ENCODE results near the gene PRPF31.

PRPF31 gene

GRCh38 chr19:54138489-54139256 lies 23.1 kb downstream of the PRPF31 start:
- DNase-seq (ENCODE audit: low read depth in 1 of 2, low spot score in 1 of 2) = no peak

DNA sequence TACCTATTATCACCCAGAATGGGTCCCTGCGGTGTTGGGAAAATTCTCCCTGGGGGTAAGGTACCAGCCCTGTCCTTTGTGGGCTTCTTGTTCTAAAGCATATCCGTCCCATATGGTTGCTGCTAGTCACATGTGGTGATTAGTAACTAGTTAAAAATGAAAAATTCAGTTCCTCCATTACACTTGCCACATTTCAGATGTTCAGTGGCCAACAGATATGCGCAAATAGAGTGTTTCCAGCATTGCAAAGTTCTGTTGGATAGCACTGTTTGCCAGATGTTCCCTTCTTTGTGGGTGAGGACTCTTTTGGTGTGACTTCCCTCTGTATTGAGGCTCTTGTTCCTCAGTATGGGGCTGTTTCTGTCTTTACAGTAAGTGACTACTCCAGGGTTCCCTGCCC lies 25.8 kb downstream of the PRPF31 start:
- no peak for DNase-seq (ENCODE audit: low read depth in 1 of 2, low spot score in 1 of 2)

DNA sequence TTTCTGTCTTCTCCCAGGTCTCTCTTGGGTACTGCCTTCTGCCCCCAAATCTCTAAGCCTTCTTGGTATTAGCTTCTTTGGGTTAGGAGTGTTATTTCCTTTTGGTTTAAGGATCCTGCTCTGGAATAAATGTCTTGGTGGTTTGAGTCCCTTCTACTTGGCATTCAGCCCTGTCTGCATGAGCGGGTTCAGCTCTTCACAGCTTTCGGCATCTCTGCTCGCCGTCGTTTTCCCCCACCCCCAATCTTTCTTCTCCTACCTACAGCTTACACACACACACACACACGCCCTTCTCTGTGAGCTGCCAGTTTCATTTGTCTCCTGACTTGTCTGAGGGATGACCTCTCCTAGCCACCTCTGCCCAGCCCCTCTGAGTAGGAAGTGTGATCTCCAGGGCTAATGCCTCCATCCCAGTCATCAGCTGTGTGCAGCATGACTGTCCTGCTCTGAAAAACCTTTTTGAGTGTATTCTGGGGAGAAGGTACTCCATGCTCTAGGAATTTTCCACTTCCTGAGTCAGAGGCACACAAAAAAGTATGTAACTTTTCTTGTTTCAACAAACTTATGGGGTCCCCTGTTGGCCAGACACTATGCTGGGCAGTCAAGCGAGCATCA lies 26.7 kb downstream of the PRPF31 start:
- no peak for DNase-seq (ENCODE audit: low read depth in 1 of 2, low spot score in 1 of 2)

DNA sequence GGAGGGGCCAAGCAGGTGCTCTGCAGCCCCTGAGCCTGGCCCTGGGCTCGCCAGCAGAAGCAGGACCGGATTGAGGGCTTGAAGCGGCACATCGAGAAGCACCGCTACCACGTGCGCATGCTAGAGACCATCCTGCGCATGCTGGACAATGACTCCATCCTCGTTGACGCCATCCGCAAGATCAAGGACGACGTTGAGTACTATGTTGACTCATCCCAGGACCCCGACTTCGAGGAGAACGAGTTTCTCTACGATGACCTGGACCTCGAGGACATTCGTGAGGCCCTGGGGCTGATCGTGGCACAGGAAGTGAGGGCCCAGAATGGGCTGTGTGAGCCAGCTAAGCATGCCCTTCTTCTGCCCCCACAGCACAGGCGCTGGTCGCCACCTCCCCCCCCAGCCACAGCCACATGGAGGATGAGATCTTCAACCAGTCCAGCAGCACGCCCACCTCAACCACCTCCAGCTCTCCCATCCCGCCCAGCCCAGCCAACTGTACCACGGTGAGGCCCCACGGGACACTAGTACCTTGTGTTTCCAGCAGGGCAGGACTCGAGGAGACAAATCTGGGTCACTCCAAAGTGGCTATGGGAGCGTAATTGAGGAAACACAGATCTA lies 30.1 kb downstream of the PRPF31 start:
- no peak for DNase-seq (ENCODE audit: low read depth in 1 of 2, low spot score in 1 of 2)

GRCh38 chr19:54147676-54148075 lies 32.1 kb downstream of the PRPF31 start:
- no peak for DNase-seq (ENCODE audit: low read depth in 1 of 2, low spot score in 1 of 2)

GRCh38 chr19:54148158-54148557 lies 32.6 kb downstream of the PRPF31 start:
- DNase-seq (ENCODE audit: low read depth in 1 of 2, low spot score in 1 of 2) = no peak

DNA sequence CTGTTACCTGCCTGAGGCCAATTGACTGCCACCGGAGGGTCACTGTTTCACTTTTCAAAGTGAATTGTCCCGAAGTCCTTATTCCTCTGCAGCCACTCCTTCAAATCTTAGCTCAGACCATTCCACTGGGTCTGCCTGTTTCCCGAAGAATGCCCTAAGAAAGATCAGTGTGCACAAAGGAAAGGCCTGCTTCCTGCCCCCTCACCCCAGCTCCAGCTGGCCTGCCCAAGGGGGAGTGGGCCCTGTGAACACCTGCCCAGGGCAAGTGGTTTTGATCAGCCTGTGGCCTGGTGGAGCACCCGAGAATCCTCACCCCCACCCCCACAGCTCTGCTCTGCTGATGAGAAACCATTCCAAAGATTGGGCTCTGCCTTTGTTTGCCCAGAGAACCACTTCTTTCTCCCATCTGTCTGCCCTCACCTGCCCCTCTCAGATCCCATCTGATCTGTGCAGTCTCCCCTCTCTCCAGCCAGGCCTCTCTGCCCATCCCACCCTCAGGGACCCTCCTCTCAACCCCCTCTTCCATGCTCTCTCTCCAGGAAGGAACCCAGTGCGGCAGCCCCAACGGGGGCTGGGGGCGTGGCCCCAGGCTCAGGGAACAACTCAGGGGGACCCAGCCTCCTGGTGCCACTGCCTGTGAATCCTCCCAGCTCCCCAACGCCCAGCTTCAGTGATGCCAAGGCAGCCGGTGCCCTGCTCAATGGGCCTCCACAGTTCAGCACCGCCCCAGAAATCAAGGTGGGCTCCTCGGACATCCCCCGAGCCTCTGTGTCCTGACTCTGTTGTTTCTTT lies 33.7 kb downstream of the PRPF31 start:
- DNase-seq (ENCODE audit: low read depth in 1 of 2, low spot score in 1 of 2) = no peak

DNA sequence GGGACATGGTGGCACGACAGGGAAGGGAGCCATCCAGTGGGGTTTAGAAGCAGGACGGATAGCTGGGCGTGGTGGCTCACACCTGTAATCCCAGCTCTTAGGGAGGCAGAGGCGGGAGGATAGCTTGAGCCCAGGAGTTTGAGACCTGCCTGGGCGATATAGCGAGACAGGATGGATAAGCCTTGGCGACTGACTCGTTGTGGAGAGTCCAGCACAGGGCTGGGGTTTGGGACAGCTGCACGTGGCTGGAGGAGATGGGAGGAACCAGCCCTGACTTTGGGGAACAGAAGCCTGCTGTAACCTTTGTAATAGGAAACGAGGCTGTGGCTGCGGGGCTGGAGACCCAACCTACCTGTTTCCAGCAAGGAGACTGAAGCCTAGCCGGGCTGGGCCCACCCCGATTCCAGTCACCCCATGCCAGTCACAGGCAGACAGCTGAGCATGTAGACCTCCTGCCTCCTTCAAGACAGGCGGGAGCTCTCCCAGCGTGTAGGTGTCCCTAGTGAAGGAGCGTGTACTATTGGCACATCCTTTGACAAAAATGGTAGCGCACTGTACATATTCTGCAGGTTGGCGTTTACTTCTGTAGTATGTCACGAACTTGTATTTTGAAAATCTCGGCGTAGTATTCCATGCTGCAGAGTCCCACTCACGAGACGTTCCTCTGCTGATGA lies 35.9 kb downstream of the PRPF31 start:
- DNase-seq (ENCODE audit: low read depth in 1 of 2, low spot score in 1 of 2) = no peak

DNA sequence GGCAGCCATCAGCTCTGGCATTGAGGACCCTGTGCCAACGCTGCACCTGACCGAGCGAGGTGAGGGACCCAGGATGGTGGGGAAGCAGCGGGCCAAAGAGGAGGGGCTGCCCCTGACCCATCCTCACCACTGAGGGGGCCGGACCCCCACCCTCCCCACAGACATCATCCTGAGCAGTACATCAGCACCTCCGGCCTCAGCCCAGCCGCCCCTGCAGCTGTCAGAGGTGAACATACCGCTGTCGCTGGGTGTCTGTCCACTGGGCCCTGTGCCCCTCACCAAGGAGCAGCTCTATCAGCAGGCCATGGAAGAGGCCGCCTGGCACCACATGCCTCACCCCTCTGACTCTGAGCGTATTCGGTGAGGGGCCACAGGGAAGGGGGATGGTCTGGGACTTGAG lies 36.7 kb downstream of the PRPF31 start:
- DNase-seq (ENCODE audit: low read depth in 1 of 2, low spot score in 1 of 2) = no peak

DNA sequence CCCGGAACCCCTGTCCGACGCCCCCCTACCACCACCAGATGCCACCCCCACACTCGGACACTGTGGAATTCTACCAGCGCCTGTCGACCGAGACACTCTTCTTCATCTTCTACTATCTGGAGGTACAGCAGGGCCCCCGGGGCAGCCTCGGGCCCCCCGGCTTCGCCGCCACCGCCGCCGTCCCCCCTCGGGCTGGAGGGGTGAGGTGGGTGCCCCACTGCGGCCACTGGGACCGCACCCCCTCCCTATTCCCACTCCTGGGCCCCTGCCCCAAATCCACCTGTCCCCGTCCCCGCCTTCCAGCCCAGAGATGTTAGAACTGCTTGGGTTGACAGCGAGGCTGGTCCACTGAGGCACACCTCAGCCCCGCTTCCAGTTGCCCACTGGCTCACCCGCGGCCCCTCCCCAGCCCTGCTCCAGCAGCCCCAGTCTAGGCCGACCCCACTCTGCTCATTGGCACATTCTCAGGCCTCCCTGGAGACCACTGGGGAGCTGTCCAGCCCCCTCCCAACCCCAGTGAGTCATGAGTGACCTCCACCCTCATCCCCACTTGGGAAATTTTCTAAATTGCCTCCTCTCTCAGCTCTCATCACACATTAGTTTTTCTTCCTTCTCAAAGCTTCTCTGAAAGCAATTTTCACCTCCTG lies 37.4 kb downstream of the PRPF31 start:
- DNase-seq (ENCODE audit: low read depth in 1 of 2, low spot score in 1 of 2) = no peak

DNA sequence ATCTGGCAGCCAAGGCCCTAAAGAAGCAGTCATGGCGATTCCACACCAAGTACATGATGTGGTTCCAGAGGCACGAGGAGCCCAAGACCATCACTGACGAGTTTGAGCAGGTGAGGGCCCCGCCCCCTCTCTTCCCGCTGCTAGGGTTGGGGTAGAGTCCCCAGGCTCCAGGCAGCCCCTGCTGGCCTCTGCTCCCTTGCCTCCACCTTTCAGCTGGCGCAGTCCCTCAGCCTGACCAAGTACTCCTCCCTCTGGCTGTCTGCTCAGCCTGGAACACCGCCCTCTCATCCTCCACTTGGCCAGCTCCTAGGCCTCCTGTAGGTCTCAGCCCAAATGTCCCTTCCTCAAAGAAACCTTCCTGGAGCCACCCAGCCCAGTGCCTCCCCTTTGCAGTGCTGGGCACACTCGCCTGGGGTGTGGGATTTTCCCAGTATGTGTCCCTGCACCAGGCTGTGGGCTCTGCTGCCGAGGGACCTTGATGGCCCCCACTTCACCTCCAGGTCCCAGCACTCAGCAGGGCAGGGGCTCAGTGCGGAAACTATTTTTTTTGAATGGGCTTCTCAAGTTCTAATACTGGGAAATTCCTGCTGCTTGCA lies 38.3 kb downstream of the PRPF31 start:
- DNase-seq (ENCODE audit: low read depth in 1 of 2, low spot score in 1 of 2) = no peak

GRCh38 chr19:54154603-54155345 lies 39.2 kb downstream of the PRPF31 start:
- no peak for DNase-seq (ENCODE audit: low read depth in 1 of 2, low spot score in 1 of 2)

DNA sequence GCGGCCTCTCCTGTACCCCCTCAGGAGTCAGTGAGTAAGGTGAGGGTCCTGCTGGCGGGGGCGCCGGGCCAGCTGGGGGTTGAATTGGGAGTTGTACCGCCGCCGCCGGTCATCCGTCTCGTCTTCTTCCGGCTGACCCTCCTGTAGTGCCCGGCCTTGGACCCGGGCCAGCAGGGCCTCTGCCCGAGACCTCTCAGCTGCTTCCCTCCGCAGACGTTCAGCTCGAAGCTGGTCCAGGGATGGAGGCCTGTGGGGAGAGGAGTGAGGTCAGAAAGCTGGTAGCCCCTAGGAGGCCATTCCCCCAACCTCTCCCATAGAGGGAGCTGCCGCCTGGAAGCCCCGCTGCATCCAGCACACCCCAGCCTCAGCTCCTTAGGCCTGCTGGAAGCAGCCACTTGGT lies 40.1 kb downstream of the PRPF31 start:
- no peak for DNase-seq (ENCODE audit: low read depth in 1 of 2, low spot score in 1 of 2)

DNA sequence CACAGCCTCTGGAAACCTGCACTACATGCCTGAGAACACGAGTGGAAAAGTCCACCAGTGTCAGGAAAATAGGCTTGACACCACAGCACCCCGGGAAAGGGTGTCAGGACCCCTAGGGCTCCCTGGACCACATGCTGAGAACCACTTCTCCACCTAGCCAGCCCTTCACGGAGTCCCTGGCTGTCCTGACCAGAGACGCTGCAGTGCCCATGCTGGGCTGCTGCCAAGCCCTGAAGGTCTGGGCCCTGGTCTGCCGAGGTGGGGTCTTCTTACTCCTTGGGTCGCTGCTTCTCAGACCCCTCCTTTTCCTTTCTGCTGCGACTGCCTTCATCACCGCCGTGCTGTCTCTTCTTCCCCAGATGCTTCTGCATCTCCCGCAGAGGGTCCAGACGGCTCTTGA lies 40.9 kb downstream of the PRPF31 start:
- no peak for DNase-seq (ENCODE audit: low read depth in 1 of 2, low spot score in 1 of 2)

GRCh38 chr19:54156953-54157352 lies 41.4 kb downstream of the PRPF31 start:
- no peak for DNase-seq (ENCODE audit: low read depth in 1 of 2, low spot score in 1 of 2)

GRCh38 chr19:54158812-54159351 lies 43.3 kb downstream of the PRPF31 start:
- DNase-seq (ENCODE audit: low read depth in 1 of 2, low spot score in 1 of 2) = no peak

- DNase-seq (ENCODE audit: low read depth in 1 of 2, low spot score in 1 of 2) = peak; percentile 86 to 100
Observed at GRCh38 chr19:54159352-54160181, 44.0 kb downstream of the PRPF31 start, which contains the start of gene LENG1. LENG1 (minus strand) TSS chr19:54159721; CDS start chr19:54159695, 26 bp downstream.

GRCh38 chr19:54160182-54160811 lies 44.7 kb downstream of the PRPF31 start:
- no peak for DNase-seq (ENCODE audit: low read depth in 1 of 2, low spot score in 1 of 2)

All from activated CD4-positive, alpha-beta T cell treated with anti-CD3 and anti-CD28 coated beads, Interleukin-2, amount 50 U/mL, for 24 hours (primary cell).